IPS-NIHi7 (cell line): ENCODE data around the gene CTPS2.
"Not testable (repeated sequence)": the region's sequence is repeated elsewhere in the genome, so short reads cannot be mapped to it uniquely, and the experiment has no call there.

Experiments used
- DNase-seq: peaks from one replicate; pipeline ENCODE4 v3.0.0; 2012; ENCODE audit warnings: mixed read lengths; ENCODE audit errors: extremely low spot score

Gene CTPS2

DNA sequence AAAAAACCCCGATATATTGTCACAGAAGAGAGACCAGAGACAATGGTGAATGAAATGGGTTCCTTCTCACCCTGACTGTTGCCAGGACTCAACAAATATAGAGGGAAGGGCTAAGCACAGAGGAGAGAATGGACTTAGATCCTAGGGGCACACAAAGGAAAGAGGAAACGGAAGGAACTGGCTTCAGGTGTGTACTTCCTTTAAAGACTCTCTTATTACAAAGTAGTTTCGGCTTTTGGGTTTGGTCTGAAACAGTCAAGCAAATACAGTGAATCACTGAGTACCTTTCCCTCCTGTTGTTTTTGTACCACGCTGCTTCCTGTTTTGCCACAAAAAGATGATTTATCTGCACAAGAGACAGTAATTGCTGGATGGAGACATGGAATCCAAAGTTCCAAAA, 108.6 kb downstream of the CTPS2 start:
- DNase-seq: no peak

DNA sequence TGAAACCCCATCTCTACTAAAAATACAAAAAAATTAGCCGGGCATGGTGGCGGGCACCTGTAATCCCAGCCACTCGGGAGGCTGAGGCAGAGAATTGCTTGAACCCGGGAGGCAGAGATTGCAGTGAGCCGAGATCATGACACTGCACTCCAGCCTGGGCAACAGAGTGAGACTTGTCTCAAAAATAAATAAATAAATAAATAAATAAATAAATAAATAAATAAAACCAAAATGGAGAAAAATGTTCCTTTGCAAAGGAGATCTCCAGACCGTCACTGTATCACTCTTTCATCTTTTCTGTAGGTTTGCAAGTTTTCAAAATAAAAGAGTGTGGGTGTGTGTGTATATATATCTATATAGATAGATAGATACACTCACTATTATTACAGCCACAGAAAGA, 109.2 kb downstream of the CTPS2 start:
- DNase-seq: not testable (repeated sequence)

DNA sequence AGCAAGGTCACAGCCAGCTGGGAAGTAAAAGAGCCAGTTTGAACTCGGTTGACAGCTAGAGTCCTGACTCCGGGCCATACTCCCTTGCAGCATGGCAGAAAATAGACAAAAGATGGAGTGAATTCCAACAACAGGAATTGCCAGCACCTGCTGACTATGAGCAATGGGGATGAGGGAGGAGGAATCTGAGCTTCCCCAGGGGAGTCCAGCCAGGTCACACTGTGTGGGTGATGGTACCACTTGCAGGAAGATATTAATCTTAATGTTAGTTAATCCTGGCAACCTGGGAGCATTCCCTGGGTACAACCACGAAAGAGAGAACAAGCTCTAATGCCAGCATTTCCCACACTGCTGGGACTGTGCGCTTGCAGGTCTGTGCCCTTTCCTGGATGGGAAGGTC, 110.6 kb downstream of the CTPS2 start:
- no peak for DNase-seq

DNA sequence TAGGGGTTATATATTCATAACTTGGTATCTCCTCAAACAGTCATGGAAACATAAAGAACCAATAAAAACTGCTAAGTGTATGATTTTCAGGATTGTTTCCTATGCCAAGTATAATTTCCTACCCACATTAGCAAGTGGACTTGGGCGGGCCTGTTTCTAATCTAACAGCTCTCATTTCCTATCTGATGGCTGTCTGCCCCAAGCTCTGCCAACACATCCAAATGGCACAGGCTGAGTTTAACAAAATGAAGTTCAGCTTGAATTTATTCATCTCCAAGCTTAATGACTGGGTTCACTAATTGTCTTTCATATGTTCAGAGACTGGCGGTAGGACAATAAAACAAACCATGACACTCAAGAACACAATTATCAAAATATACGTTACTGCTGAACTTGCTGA, 118.0 kb downstream of the CTPS2 start:
- DNase-seq: no peak

DNA sequence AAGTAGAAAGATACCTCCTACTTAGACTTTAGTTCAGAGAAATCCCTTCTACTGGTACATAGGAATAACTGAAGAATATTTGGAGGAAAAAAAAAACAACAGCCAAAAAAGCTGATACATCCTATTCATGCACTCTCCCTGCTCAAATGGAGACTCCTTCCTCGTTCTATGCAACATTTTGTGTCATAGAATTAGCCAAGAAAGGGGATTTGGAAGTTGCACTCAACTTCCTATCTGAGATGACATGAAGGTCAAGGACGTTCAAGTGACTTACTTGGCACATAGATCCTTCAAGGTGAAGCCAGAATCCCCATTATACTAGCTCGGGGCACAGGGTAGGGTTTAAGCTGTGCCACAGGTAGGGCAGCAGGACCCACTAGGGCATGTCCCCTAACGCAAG, 118.7 kb downstream of the CTPS2 start:
- DNase-seq: no peak

DNA sequence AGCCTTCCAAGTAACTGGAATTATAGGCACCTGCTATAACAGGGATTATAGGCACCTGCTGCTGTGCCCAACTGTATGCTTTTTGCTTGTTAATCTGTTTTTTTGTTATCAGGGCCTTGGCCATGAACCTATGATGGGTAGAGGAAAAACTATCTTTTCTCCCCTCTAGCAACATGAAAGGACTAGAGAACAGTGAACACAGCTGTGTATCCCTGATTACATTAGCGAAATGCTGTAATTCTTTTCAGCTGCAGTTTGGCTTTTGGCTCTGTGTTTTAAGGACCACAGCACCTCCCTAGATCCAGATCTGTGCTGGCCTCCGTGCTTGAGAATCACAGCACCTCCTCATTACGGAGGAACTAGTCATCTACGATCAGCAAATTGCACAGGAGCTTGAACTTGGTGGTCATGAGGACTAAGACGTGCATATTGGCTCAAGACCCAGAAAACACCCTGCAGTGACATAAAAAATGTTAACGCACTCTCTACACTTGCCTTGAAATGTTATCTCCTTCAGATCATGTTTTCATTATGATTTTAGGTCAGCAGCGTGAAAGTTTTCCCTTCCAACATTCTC, 120.2 kb downstream of the CTPS2 start:
- no peak for DNase-seq

DNA sequence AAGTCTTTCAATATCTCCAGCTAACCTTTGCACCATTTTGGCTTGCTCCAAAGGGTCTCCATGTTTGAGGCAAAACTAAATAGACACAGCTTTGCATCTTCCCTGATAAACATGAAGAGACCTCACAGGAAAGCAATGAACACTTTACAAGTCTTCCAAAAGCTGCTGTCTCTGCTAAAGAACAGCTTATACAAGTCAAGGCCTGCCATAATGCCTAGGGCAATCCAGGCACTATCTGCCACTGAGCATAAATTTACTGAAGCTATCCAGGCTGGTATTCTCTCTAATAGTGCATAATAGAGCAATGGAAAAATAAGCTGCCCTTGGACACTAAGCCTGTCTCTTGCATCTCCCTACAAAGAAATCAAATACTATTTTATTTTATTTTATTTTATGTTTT, 122.6 kb downstream of the CTPS2 start:
- DNase-seq: no peak

DNA sequence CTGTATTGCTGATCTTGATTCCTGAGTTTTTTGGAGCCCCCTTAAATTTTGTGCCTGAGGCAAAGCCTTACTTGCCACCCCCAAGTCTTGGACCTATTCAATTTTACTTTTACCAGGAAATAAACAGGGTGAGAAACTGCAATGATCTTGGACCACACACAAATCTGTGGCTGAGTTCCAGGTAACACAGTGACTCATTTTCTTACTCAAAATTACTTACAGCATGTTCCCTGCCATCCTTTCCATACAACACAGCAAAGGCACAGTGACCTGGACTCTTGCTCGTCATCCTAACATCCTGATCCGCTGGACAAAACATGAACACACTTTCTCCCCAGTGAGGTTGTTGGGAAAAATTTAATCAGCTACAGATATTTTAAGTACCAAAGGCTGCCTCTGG, 123.3 kb downstream of the CTPS2 start:
- no peak for DNase-seq

DNA sequence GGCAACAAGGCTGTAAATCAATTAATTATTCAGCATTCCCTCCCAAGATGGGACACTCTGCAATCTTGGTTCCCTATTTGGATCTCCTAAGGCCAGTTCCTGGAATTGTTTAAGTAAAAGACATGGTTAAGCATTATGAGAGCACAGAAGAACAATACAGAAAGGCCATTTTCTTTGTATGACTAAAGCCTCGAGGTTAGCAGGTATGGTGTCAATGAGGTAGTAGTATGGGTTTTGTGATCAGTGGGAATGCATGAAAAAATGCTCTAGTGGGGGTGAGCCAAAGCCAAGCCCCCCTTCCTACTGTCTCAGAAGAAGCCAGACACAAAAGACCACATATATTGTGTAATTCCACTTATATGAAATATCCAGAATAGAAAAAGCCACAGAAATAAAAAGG, 124.2 kb downstream of the CTPS2 start:
- DNase-seq: no peak

DNA sequence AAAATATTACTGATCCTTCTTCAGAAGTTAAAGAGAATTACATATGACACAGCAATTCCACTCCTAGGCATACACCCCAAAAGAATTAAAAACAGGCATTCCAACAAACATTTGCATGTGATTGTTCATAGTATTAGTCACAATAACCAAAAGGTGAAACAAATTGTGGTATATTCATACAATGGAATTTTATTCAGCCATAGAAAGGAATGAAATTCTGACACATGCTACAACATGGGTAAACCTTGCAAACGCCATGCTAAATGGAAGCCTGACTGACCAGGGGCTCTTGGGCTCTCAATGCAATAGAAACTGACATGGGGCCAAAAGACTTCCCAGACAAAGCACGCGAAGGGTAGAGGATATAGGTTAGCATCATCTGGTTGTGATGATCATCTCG, 124.6 kb downstream of the CTPS2 start:
- no peak for DNase-seq

DNA sequence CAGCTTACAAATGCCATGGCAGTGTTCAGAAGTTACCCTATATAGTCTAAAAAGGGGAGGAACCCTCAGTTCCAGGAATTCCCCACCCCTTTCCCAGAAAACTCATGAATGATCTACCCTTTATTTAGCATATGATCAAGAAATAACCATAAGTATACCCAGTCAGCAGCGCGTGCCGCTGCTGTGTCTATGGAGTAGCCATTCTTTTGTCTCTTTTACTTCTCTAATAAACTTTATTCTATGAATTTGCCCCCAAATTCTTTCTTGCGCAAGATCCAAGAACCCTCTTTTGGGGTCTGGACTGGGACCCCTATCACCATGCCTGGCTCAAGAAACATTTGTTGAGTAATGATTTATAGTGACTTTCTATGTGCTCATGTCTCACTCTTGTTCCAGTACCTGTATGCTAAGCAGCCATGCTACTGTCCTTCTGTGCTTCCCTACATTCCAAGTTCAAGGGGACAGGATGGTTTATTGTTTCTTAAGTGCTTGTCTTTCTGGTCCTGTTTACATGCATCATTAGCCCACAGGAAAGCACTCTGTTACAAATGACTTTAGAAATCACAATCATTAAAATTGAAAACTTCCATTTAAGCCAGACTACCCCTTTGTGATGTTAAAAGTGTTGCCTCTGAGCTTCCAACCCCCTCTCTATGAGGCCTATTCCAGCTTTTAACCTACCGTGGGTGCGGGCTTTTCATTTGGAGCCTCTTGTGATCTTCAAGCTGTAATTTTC, 125.9 kb downstream of the CTPS2 start:
- DNase-seq: peak; percentile 48

DNA sequence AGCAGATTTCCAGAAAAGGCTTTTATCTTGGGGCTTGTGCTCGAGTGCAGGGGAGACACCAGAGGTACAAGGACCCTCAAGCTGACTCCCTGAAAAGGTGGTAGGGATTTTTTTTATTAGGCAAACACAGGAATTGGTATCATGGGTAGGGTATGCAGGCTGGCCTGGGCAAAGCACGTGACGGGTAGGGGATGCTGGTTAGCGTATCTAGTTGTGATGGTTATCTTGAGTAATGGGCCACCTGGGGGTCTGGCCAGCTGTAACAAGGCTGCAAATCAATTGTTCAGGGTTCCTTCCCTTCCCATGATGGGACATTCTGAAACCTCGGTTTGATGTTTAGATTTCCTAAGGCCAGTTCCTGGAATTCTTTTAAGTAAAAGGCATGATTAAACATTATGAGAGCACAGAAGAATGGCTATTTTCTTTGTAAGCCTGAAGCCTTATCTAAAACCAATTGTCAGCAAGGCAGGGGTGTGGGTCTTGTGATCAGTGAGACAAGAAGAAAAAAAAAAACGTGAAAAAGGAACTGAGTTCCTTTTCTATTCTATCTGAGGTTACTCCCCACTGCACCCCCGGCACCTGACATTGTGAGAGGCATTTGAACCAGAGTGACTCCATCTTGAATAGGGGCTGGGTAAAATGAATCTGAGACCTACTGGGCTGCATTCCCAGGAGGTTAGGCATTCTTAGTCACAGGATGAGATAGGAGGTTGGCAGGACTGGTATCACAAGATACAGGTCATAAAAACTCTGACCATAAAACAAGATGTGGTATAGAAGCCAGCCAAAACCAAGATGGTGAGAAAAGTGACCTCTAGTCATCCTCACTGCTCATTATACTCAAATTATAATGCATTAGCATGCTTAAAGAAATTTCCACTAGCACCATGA, 126.7 kb downstream of the CTPS2 start:
- DNase-seq: no peak

DNA sequence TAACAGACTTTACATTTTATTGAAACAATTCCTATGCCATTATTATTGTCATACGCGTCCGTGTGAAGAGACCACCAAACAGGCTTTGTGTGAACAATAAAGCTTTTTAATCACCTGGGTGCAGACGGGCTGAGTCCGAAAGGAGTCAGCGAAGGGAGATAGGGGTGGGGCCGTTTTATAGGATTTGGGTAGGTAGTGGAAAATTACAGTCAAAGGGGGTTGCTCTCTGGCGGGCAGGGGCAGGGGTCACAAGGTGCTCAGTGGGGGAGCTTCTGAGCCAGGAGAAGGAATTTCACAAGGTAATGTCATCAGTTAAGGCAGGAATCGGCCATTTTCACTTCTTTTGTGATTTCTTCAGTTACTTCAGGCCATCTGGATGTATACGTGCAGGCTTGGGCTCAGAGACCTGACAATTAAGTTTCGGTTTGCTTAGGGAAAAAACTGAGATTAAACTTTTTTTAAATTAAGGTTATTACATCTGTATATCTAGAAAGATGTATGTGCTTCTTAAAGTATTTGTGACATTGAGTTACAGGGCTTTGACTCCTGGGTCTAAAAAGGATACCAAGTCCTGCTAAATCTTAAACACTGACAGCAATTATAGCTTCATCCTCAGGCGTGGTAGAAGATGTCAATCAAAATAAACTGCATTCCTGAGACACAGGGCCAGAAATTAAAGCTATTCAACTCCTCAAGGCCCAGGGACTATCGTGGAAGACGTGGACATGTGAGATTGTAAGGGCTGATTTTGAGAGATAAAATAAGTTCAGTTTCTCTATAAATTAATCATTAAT, 132.3 kb downstream of the CTPS2 start:
- DNase-seq: not testable (repeated sequence)

DNA sequence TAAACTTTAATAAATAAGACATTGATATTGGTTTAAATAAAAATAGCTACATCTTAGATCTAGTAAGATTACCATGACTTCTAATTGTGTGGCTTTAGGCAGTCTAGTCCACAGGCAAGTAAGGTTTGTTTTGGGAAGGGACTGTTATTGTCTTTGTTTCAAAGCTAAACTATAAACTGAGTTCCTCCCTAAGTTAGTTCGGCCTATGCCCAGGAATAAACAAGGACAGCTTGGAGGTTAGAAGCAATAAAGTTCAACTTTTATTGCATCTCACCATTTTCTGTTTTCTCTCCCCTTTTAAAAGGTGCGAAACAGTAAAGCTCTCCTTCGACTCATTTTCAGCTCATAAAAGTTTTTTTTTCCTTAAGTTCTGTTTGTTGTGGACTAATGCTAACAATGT, 133.0 kb downstream of the CTPS2 start:
- no peak for DNase-seq

DNA sequence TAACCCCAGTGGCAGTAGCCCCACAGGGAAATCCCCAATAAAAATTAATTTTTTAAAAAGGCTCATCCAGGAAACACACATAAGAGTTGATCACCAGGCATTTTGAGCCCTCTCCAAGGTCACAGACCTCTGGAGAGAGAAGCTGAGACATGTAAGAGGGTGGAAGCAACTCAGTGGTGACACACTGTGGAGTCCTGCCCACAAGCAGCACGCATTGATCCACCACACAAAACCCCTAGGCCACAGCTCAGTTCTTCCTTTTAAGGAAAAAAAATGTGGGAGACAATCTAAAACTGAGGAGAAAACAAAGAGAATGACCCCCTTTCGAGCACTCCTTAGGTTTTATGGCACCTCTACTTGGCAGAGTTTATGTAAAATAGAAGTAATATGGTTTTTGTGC, 134.3 kb downstream of the CTPS2 start:
- DNase-seq: no peak

DNA sequence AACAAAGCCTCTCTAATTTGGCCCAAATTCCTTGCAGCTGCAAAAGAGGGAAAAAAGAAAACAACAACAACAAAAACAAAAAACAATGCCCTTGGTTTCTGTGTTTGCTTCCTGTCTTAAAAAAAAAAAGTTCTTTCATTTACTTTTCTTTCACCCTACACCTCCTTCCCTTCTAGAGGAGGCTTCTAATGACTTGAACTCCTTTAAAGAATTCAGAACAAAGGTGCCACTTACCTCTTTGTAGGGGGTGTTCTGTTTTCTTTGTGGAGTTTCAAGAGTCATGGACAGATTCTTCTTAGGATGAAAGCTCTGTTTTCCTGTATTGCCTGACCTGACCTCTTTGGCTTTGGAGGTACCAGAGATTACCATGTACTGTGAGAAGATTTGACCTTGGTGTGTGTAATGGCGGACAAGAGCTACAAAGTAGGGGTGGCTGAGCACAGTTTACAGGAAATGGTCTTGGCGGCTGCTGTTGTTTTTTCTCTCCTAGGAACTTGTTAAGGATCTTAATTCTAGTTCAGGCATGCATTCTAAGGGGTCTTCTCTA, 134.9 kb downstream of the CTPS2 start:
- DNase-seq: no peak

DNA sequence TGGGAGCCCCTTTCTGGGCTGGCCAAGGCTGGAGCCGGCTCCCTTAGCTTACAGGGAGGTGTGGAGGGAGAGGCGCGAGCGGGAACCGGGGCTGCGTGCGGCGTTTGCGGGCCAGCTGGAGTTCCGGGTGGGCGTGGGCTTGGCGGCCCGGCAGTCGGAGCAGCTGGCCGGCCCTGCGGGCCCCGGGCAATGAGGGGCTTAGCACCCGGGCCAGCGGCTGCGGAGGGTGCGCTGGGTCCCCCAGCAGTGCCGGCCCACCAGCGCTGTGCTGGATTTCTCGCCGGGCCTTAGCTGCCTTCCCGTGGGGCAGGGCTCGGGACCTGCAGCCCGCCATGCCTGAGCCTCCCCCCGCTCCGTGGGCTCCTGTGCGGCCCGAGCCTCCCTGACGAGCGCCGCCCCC, 137.1 kb downstream of the CTPS2 start:
- not testable (repeated sequence) for DNase-seq

DNA sequence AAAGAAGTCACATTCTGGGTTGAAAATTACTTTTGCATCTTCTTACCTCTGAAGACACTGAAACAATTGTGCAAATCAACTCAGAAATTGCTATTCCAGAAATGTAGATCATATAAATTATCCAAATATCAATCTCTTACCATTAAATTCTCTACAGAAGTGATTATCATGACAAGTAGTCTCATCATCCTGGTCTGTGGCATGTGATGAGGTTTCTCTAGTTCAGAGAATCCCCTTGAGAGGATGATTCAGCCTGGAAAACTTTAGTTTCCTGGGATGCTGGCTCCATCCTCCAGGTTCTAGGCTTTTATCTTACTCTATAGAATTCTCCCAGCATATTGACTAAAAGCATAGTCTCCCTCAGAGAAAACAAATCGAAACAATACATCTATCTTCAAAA, 138.7 kb downstream of the CTPS2 start:
- DNase-seq: no peak

DNA sequence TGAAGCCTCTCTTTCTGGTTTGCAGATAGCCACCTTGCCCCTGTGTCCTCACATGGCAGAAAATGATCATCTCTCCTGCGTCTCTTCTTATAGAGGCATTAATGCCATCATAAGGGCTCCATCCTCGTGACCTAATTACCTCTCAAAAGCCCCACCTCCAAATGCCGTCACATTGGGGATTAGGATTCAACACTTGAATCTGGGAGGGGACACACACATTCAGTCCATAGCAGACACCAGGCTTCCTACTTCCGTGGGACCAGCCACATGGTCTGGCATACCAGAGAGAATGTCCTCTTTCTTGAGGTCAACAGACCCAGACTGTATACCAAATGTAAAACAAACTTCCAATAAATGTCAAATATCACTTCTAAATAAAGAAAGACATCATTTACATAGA, 144.8 kb downstream of the CTPS2 start:
- DNase-seq: no peak

DNA sequence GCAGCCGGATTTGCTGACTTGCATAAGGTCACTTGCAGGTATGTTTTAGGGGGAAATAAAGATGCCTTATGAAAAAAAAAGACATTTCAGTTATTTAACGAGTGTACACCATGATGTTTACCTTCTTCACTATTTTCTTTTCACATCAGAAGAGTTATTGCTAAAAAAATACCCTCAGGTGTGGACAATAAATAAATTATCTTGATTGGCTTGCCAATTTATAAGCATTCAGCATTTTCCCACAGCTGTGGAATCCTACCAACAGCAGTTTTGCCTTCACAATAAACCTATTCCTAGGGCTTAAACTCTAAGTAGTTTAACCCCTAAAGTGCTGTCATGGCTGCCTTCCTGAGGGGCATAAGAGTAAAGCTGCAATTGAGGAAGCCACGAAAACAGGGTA, 145.9 kb downstream of the CTPS2 start:
- DNase-seq: no peak

DNA sequence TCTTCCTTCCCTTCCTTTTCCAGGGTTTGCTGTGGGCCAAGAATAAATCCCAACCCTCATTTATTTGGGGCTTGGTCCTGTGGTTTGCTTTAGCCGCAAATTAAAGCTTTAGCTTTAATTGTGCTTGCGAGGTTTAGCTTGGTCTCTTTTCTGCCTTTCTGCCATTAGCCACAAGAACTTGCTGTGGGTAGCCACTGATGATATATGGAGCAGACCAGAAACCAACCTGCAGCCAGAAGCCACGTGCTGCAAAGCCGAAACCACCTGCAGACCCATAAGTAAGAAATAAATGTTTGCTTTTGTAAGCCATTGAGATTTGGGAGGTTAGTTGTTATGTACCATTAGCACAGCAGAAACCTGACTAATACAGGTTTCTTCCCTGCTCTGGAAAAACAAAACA, 152.3 kb downstream of the CTPS2 start:
- no peak for DNase-seq

DNA sequence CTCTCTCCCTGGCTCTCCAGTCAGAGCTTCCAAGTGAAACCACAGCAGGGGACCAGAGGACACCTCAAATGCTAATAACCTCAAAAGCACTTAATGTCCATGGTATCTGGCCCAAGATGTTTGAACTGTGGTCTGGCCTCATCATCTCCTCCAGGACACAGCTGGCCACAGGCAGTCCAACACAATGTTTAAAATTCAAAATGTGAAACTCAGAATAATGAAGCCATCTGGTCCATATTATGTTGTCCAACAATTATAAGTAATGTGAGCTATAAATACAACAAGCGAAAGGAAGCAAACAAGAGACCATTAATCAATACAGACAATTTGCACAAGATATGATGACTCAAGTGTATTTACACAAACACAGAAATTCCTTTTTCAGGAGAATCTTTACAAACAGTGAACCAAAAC, 153.3 kb downstream of the CTPS2 start:
- no peak for DNase-seq
